MCF 10A (cell line): ENCODE results near the gene CADM3. TPM values are rescaled to one million over a fixed set of nuclear protein-coding genes. Genes with fewer than 3 reads are reported as not detected.
A peak's percentile ranks its signal among the peaks of the same experiment; 100 is the strongest.

Source experiments
- BruUV-seq: library from RNA; stranded (reverse); fragments of 400-500 nt; replicated peaks from 2 replicates; lab custom pipeline; 2021; lab: Mats Ljungman, UMichigan
- CTCF ChIA-PET: fragments of 300-600 bp; sonication (Branson Sonifier 250); formaldehyde crosslinking; extraction: SDS; loops from one replicate; lab custom pipeline; 2021; ENCODE audit warnings: antibody characterized with exemption, inconsistent platforms; lab: Yijun Ruan, JAX
- POLR2A ChIA-PET: fragments of 300-600, 350-650 bp; sonication (Branson Sonifier 250); formaldehyde crosslinking; extraction: SDS; loops from one replicate; lab custom pipeline; 2020; ENCODE audit warnings: antibody characterized with exemption, inconsistent platforms; lab: Yijun Ruan, JAX
- DNase-seq: peaks from one replicate; pipeline ENCODE4 v3.0.0-alpha.2; 2018; ENCODE audit not compliant: unreplicated experiment
- H3K27ac Mint-ChIP-seq: one replicate; pipeline ENCODE4 v1.8.0; 2022; ENCODE audit warnings: mild to moderate bottlenecking, low read depth, mixed read lengths; ENCODE audit not compliant: unreplicated experiment
- H3K27me3 Mint-ChIP-seq: one replicate; pipeline ENCODE4 v1.8.0; 2022; ENCODE audit warnings: mixed read lengths; ENCODE audit not compliant: insufficient read depth, unreplicated experiment
- H3K36me3 Mint-ChIP-seq: one replicate; pipeline ENCODE4 v1.8.0; 2022; ENCODE audit warnings: mild to moderate bottlenecking, moderate library complexity, mixed read lengths; ENCODE audit not compliant: insufficient read depth, unreplicated experiment
- H3K4me1 Mint-ChIP-seq: one replicate; pipeline ENCODE4 v1.8.0; 2022; ENCODE audit warnings: mixed read lengths; ENCODE audit not compliant: insufficient read depth, unreplicated experiment
- H3K4me3 Mint-ChIP-seq: one replicate; pipeline ENCODE4 v1.8.0; 2022; ENCODE audit warnings: mild to moderate bottlenecking, moderate library complexity, mixed read lengths; ENCODE audit not compliant: unreplicated experiment
- H3K9me3 Mint-ChIP-seq: one replicate; pipeline ENCODE4 v1.8.0; 2022; ENCODE audit warnings: mixed read lengths; ENCODE audit not compliant: unreplicated experiment
- intact Hi-C: fragments of 100-400 bp; cut with micrococcal nuclease; formaldehyde crosslinking; loops from 2 replicates; pipeline ENCODE4 v1.14.1; 2022
- total RNA-seq: library from RNA; stranded (reverse); gene quantifications from 2 replicates; pipeline ENCODE4 v1.2.3, GENCODE V29; 2022
- TF ChIP-seq, protein P1 (sequence below): fragments of 200-600 bp; IDR thresholded peaks from one replicate; pipeline ENCODE4 v1.8.0; 2022; ENCODE audit warnings: antibody characterized with exemption, mild to moderate bottlenecking; ENCODE audit not compliant: unreplicated experiment

The CADM3 gene
- total RNA-seq, 1 experiment from 2014 or later: 222 TPM

DNA sequence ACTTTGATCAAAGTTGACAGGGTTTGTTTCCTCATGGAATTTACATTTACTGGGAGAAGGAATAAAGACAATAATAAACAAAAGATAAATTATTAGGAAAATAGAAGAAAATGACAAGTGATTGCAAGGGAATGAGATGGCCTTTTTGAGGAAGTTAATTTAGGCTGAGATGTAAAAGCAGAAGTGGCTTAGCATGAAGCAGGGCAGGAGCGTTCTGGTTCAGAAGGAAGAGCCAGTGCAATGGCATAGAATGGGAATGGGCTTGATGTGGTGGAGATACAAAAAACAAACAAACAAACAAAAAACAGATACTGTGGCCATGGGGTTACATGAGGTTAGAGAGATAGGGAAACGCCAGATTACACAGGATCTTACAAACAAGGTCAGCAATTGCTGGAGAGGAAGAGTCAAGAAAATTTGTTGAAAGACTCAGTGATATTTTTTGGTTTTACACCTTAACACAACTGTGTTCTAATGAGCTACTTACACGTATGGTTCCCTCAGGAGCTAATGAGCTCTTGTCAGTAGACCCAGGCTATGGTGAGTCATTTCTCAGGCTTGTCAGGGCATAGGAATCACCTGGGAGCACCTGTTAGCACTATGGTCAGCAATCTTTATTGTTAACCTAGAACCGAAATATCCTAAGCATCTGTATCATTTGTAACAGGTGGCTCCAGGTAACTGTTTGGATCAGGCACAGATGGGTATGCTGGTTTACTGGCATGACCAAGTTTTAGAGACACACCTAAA lies 8.7 kb upstream of the CADM3 start:
- intact Hi-C loops: no loop called here
- Mint-ChIP-seq H3K27ac (no peak overlapping the region), H3K27me3 (peaks cover 33% of the 10 kb centered on the region), H3K36me3 (no peaks in the 10 kb centered on the region), H3K9me3 (no peaks in the 10 kb centered on the region), H3K4me3 (no peak overlapping the region), H3K4me1 (peaks cover 37% of the 10 kb centered on the region)
- TF ChIP-seq, protein P1, sequence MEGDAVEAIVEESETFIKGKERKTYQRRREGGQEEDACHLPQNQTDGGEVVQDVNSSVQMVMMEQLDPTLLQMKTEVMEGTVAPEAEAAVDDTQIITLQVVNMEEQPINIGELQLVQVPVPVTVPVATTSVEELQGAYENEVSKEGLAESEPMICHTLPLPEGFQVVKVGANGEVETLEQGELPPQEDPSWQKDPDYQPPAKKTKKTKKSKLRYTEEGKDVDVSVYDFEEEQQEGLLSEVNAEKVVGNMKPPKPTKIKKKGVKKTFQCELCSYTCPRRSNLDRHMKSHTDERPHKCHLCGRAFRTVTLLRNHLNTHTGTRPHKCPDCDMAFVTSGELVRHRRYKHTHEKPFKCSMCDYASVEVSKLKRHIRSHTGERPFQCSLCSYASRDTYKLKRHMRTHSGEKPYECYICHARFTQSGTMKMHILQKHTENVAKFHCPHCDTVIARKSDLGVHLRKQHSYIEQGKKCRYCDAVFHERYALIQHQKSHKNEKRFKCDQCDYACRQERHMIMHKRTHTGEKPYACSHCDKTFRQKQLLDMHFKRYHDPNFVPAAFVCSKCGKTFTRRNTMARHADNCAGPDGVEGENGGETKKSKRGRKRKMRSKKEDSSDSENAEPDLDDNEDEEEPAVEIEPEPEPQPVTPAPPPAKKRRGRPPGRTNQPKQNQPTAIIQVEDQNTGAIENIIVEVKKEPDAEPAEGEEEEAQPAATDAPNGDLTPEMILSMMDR: no peak
- no TSS peak for BruUV-seq
- DNase-seq: peak; percentile 77
- POLR2A ChIA-PET: interaction anchor here (0.6 to 2.5 kb wide), 5 partner anchors 8 to 762 kb away, joined by 3 to 18 read pairs (median 4); partner anchors contain the start of genes CADM3 and TAGLN2
- CTCF ChIA-PET: interaction anchor here (0.7 to 14.1 kb wide), 19 partner anchors 13 to 760 kb away, joined by 3 to 386 read pairs (median 9); partner anchors contain the start of genes ACKR1 and DUSP23

DNA sequence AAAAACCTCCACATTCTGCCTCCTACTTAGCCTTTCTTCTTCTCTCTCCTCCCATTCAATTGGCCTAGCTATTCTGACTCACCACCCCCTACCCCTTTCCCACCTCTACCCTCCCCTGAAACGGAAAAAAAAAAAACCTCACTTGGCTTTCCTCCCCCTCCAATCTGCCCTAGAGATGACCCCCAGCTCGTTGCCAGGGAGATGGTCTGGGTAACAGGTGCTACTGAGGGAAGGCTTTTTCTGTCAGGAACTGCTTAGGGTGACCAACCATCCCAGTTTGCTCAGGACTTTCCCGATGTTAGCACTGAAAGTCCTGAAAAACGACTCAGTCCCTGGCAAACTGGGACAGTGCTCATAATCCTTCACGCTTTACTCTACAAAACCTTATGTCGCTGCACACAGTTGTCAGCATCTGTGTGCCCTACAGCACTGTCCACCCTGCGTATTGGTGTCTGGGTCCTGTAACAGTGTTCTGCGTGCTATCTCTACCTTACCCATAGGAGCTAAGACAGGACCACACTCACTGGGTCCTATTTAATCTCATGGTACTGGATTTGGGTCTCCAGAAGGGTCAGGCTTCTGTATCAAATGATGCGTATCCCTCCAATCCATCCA lies 7.7 kb upstream of the CADM3 start:
- Mint-ChIP-seq H3K27me3 (peaks cover 25% of the 10 kb centered on the region), H3K36me3 (no peaks in the 10 kb centered on the region), H3K4me3 (no peak overlapping the region), H3K9me3 (no peaks in the 10 kb centered on the region), H3K27ac (no peak overlapping the region), H3K4me1 (peaks cover 45% of the 10 kb centered on the region)
- POLR2A ChIA-PET: interaction anchor here (1.0 to 1.8 kb wide), 2 partner anchors 13 to 615 kb away, joined by 4 read pairs; no protein-coding TSS in a partner anchor
- no TSS peak for BruUV-seq
- DNase-seq: no peak
- CTCF ChIA-PET: interaction anchor here (0.6 to 14.1 kb wide), 10 partner anchors 12 to 844 kb away, joined by 3 to 386 read pairs (median 44); partner anchors contain the start of gene ACKR1
- TF ChIP-seq, protein P1: no peak
- intact Hi-C loops: no loop called here

DNA sequence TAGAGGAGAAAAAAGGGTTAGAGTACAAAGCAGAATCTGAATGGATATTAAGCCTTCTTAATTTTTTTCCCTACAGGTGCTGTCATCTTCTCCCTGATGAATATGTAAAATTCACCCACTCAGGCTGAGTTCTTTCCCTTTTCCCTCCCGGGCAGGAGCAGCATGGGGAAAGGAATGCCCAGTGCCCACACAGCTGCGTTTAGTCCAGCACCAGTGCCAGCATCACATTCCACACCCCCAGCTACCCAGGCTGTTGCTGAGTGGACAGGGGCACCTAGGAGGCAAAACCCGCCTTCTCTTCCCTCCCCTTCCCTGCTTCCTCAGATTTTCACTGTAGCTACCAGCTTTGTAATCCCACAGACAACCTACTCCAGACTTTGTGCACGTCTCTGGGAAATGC lies 3.4 kb upstream of the CADM3 start:
- H3K27ac Mint-ChIP-seq: no peak overlapping the region
- no peaks in the 10 kb centered on the region for H3K36me3 Mint-ChIP-seq
- H3K9me3 Mint-ChIP-seq: no peaks in the 10 kb centered on the region
- intact Hi-C loops: no loop called here
- ChIA-PET CTCF (interaction anchor here (0.7 to 14.1 kb wide), 8 partner anchors 14 to 755 kb away, joined by 3 to 386 read pairs (median 4); partner anchors contain the start of gene ACKR1), POLR2A (no interaction called here)
- H3K4me3 Mint-ChIP-seq: no peak overlapping the region
- BruUV-seq: no TSS peak
- TF ChIP-seq, protein P1: no peak
- H3K4me1 Mint-ChIP-seq: peaks cover 43% of the 10 kb centered on the region
- peaks cover 34% of the 10 kb centered on the region for H3K27me3 Mint-ChIP-seq
- peak; percentile 70 for DNase-seq

DNA sequence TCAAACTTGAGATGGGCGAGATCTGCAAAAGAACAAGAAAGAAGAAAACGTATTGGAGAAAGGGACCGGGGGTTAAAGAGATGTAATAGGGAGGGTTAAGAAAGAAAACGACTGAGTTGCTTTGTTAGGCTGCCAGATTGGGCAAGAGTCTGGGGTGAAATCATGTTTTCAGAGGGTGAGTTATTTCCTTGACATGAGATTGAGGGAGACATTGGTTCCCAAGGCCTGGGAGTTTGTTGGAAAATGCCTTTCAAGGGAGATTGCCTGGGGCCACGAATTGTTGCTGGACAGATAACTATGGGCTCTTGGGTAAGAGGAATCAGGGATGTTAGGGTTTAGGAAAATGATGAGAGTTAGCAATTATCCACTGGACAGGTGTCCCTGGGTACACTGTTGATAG lies 776 bp upstream of the CADM3 start:
- Mint-ChIP-seq H3K36me3 (peaks cover 22% of the 10 kb centered on the region), H3K9me3 (no peaks in the 10 kb centered on the region), H3K27me3 (peaks cover 23% of the 10 kb centered on the region), H3K27ac (peak overlapping the region; percentile 57), H3K4me1 (peaks cover 57% of the 10 kb centered on the region), H3K4me3 (peak overlapping the region; percentile 83)
- intact Hi-C loops: no loop called here
- BruUV-seq: TSS peak; percentile 40
- POLR2A ChIA-PET: interaction anchor here (0.5 to 1.0 kb wide), 2 partner anchors 8 to 9 kb away, joined by 3 to 4 read pairs; no protein-coding TSS in a partner anchor
- TF ChIP-seq, protein P1: no peak
- peak; percentile 98 for DNase-seq
- CTCF ChIA-PET: interaction anchor here (0.8 to 14.1 kb wide), 4 partner anchors 9 to 45 kb away, joined by 3 to 386 read pairs (median 5); partner anchors contain the start of gene ACKR1
